KBM-7 (cell line): ENCODE results near the gene DHX57.
"Not testable (repeated sequence)": the region's sequence is repeated elsewhere in the genome, so short reads cannot be mapped to it uniquely, and the experiment has no call there.

Experiments
- DNase-seq: peaks from one replicate; pipeline ENCODE4 v3.0.0-alpha.2; 2015
- in situ Hi-C: fragments of 300-500 bp; cut with MboI; formaldehyde crosslinking; loops from 2 replicates; pipeline ENCODE4 v1.14.3; 2020; ENCODE audit warnings: low sequenced_read_pairs, low pct_unique_long_range_greater_than_20kb, mixed read lengths

The DHX57 gene

DNA sequence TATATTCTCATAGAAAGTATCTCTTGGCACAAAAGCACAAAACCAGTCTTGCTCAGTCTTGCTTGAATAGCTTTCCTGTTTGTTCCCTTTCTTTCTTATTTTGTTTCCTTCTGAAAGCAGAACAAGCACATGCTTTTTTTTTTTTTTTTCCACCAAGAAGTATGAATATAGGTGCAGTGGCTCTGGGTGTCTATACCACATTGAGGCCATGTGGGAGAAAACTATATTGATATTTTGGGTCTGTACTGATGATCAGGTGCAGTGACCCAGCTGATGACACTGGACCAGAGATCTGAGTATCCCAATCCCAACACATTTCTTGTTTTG is 69.0 kb downstream of the DHX57 start:
- in situ Hi-C loops, result no loop called here
- DNase-seq, result no peak

DNA sequence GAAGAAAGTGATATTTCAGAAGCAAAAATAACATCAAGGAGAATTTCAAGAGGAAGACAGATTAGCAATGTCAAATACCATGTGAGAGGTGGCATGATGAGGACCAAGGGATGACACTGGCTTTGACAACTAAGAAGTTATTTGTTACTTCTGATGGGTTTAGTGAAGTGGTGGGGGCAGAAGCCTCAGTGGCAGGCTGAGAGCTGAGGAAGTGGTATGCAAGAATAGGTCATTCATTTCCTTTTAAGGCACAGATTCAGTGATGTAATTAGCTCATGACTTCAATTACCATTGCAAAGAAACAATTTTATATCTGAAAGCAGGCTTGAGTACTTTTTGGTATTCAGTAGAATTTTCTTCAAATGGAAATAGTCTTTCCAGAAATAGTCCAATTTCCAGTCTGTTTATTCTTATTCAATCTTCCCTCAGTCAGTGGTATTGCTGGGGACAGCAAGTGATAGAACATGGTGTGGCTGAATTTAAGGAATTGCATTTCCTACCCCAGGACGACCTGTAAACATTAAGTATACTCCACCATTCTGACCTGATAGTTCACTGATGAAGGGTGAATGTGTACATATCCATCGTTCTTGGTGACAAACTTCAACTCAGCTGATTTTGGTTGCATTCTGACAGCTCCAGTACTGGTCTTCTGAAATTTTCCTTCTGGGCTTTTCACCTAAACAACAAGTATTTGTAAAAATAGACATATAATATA is 69.6 kb downstream of the DHX57 start:
- DNase-seq, result no peak
- in situ Hi-C loops, result no loop called here

DNA sequence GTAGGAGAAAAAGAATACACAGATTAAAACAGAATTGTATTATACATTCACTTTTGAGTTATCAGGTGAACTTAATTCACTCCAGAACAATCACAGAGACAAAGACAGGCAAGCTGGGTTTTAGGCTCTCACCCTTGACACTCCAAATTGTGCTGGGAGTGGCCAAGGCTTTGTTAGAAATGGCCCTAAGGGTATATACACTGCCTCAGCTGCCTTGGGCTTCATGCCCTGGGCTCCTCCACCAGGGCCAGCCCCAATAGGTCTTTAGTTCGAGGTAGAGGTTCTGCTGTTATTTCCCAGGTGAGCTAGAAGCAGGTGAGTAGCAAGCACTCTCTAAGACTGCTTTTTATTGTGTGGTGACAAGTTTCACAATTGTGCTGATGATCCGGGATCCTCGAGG is 77.8 kb downstream of the DHX57 start:
- in situ Hi-C loops, result no loop called here
- no peak for DNase-seq

DNA sequence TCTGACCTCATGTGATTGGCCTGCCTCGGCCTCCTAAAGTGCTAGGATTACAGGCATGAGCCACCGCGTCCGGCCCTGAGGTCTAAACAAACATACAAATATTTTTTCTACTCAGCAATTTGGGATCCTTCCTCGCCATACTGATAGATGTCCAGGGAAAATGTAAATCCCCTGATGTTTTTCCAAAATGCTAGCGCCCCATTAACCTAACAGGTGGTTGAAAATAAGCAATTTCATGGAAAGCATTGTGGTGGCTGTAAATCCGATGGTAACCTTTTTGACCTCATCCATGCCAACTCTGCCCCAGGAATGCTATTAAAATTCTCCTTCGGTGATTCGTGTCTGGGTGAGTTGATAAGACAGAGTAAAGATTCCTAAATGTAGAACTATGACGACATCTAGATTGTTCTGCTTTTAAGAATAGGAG is 78.5 kb downstream of the DHX57 start:
- DNase-seq, result no peak
- in situ Hi-C loops, result no loop called here

DNA sequence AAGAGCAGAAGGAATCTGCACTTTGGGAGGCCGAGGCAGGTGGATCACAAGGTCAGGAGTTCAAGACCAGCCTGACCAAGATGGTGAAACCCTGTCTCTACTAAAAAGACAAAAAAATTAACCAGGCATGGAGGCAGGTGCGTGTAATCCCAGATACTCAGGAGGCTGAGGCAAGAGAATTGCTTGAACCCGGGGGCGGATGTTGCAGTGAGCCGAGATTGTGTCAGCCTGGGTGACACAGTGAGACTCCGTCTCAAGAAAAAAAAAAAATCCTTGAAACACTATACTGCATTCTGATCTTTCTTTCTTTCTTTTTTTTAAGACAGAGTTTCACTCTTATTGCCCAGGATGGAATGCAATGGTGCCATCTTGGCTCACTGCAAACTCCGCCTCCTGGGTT is 80.7 kb downstream of the DHX57 start:
- in situ Hi-C loops, DNase-seq: not testable (repeated sequence)

DNA sequence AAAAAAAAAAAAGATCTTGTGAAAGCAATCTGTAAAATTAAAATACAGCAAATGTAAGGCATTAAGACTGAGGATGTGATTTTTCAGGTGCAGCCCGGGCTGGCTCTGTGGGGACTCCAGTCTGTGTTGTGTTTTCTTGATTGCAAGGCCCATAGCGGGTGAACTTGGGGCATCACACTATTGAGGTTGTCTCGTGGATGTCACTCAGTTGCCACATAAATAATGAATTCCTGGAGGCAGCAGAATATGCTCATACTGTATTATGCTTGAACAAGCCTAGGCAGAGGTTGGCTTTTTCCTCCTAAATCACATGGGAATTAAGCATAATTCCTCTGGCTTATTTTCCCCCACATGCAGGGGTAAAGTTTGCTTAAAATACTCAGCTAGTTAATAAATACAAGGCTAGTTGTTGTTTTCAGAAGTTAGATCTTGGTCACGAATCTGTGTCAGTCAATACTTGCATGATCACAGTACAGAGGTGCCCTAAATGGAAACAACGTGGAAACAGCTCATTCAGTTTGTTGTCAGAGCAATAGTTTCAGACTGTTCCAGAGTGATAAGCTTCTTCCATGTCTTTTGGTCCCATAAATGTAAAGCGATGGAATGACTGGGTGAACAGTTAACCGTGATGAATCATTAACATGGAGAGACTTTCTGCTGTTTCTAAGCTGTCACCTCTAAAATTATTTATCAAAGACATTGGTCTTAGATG is 81.3 kb downstream of the DHX57 start:
- in situ Hi-C loops, result no loop called here
- DNase-seq, result no peak

DNA sequence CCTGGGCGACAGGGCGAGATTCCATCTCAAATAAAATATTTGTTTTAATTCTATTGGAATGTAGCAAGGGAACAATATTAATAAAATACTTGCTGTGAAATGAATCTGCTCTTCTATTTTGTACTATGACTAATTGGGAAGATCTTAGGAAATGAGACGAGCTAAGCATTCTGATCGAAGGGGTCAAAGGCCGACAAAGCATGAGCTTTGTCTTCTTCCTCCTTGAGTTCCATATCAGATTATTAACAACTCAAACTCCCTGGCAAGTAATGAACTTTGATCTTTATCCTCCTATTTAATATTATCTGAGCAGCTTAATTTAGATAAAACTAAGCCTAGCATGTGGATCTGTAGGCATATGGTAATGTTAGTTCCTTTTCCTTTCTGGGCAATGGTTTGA is 82.2 kb downstream of the DHX57 start:
- in situ Hi-C loops, result no loop called here
- no peak for DNase-seq

DNA sequence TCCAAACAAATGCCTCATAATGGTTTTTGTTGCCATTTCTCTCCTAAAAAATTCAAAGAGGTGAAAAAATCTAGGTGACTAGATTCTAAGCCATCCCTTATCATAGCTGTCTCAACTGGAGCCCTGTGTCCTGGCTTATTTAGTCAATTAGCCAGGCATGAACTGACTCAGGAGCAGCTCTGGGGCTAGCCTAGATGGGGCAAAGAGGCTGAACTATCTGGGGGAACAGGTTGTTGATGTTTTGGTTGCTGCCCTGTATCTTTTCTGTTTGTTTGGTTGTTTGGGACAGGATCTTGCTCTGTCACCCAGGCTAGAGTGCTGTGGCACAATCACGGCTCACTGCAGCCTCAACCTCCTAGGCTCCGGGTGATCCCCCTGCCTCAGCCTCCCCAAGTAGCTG is 83.0 kb downstream of the DHX57 start:
- in situ Hi-C loops, result no loop called here

DNA sequence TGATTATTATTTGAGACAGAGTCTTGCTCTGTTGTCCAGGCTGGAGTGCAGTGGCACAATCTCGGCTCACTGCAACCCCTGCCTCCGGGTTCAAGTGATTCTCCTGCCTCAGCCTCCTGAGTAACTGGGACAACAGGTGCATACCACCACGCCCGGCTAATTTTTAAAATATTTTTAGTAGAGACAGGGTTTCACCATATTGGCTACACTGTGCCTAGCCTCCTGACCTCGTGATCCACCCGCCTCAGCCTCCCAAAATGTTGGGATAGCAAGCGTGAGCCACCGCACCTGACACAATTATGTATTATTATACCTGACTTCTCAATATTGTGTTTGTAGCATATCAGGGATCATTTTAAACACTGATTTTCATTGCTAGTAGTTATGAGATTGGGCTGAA is 83.4 kb downstream of the DHX57 start:
- in situ Hi-C loops, DNase-seq: not testable (repeated sequence)

More for the DNA sequence above, 83.0 kb downstream of the DHX57 start:
- DNase-seq, result no peak

DNA sequence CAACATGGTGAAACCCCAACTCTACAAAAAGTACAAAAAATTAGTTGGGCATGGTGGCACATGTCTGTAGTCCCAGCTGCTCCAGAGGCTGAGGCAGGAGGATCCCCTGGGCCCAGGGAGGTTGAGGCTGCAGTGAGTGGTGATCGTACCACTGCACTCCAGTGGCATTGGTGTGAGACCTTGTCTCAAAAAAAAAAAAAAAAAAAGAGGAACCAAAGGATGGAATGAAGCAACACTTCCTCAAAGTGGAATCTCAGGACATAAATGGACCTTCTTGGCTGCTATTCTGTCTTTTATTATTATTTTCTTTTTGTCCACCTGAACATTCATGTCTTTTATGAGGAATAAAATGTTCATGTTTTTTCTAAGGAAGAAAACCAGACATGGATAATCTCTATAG is 84.0 kb downstream of the DHX57 start:
- in situ Hi-C loops, result no loop called here
- DNase-seq, result peak; percentile 75

DNA sequence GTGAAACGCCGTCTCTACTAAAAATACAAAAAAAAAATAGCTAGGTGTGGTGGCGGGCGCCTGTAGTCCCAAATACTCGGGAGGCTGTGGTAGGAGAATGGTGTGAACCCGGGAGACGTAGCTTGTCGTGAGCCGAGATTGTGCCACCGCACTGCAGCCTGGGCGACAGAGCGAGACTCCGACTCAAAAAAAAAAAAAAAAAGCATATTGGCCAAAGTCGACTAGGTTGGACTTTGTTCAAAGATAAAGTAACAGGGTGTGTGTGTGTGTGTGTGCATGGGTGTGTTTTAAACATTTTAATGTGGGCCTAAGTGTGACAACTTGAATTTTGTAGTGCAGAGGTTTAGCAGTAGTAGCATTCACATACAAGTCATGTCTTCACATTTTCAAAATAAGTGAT is 86.0 kb downstream of the DHX57 start:
- no peak for DNase-seq
- in situ Hi-C loops, result no loop called here

DNA sequence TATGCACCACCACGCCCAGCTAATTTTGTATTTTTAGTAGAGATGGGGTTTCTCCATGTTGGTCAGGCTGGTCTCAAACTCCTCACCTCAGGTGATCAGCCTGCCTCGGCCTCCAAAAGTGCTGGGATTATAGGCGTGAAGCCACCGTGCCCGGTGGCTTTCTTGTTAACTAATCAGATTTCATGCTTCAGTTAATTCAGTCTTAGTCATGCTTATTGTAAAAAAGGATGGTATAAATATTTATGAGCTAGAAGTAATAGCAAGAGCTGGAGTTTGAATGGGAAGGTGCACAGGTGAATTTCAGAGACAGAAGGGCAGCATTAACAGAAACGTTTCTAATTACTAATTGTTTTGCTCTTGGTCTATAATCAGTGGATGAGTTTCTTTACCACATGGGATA is 87.4 kb downstream of the DHX57 start:
- in situ Hi-C loops, result no loop called here
- no peak for DNase-seq

DNA sequence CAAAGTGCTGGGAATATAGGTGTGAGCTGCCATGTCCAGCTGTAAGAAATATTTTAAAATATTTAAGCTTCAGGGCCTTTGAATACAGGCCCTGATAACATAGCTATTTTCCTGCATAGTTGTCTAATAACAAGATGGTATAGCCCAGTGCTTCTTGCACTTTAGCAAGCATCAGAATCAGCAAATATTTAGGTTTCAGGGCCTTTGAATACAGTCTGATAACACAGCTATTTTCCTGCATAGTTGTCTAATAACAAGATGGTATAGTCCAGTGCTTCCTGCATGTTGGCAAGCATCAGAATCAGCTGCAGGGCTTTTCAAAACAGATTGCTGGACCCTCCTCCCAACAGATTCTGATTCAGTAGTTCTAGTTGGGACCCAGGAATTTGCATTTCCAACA is 92.1 kb downstream of the DHX57 start:
- in situ Hi-C loops, result no loop called here
- no peak for DNase-seq

DNA sequence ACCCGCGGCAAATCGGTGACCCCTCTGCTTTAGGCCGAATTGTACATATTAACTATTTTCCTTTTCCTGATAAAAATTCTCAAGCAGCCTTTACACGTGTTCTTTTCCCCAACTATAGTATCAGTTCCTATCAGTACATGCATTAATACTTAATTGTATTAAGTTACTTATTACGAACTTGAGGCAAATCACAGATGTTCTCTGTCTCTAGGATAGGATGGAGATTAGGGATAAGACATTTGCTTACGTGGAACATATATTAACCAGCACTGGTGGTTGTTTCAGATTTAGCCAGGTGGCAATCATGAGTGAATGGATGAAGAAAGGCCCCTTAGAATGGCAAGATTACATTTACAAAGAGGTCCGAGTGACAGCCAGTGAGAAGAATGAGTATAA is 97.0 kb downstream of the DHX57 start:
- in situ Hi-C loops, result no loop called here

DNA sequence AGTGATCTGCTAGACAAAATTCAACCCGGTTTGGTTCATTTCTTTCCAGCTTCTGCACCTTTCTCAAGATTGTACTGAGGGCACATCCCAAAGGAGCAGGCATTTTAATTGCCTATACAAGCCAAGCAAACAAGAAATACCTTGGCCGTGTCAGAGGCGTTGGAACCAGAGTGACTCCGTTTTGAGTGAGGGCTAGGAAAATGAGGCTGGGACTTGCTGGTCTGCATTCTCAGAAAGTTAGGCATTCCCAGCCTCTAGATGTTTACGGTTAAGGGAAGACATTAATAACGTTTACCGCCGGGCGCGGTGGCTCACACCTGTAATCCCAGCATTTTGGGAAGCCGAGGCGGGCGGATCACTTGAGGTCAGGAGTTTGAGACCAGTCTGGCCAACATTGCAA is 99.2 kb downstream of the DHX57 start:
- in situ Hi-C loops, result no loop called here
- DNase-seq, result no peak

More for the DNA sequence above, 97.0 kb downstream of the DHX57 start:
- DNase-seq, result no peak

DNA sequence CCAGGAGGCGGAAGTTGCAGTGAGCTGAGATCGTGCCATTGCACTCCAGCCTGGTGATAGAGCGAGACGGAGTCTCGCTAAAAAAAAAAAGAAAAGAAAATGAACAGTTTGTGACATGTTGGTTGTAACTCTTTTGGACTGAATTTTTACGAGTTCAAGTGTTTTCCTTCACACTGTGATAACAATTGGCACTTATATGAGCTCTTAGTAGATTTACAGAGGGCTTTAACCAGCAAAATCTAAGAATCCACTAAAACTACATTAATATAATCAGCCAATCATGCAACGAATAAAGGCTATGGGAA is 99.9 kb downstream of the DHX57 start:
- in situ Hi-C loops, result no loop called here
- DNase-seq, result no peak

DNA sequence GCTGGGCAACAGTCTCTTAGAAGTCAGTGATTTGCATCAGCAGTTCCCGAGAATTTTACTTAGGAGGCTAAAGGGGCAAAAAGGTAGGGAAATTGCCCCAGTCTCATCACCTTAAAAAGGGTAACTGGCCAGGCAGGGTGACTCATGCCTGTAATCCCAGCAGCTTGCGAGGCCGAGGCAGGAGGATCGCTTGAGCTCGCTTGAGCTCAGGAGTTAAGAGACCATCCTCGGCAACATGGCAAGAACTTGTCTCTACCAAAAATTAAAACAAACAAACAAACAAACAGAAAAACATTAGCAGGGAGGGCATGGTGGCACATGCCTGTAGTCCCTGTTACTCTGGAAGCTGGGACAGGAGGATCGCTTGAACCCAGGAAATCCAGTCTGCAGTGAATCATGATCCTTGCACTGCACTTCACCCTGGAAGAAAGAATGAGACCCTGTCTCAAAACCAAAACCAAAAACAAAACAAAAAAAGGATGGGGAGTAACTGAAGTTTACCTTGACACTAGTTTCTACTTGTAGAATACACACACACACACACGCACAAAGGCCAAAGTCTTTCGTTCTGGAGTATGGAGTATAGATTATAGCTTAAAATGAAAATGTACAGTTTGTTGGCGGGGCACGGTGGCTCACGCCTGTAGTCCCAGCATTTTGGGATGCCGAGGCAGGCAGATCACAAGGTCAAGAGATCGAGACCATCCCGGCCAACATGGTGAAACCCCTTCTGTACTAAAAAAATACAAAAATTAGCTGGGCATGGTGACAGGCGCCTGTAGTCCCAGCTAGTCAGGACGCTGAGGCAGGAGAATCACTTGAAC is 100.4 kb downstream of the DHX57 start:
- in situ Hi-C loops, result no loop called here
- DNase-seq, result no peak

DNA sequence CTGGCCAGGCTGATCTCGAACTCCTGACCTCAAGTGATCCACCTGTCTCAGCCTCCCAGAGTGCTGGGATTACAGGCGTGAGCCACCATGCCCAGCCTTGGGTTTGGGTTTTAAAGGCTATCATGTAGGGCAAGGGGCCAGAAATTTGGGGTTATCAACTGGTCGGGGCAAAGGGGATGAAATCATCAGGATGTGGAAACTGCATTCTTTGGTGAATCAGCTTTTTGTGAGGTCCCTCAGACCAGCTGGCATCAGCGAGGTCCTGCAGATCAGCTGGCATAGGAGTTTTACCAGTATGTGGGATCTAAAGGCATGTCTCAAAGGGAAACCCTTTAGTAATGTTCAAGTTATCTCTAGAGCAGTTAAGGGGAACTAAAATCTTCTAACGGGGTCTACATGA is 104.1 kb downstream of the DHX57 start:
- in situ Hi-C loops, result no loop called here
- DNase-seq, result no peak

DNA sequence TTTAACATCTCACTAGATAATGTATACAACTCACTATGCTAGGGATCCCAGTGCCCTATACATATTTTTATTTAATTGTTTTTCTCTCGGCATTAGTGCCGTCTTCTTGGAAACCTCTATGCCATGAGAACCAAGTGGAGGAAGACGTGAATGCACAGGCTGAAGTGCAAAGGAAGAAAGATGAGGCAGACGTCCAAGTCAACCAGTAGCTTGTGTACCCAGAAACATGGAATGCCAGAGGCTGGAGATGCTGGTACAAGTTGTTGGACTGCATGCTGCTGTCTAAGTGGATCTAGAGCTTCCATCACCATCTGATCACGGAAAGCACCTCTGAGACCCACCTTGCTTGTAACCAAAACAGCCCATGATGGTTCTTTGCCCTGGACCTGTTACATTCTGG is 110.2 kb downstream of the DHX57 start:
- in situ Hi-C loops, result no loop called here
- DNase-seq, result no peak

DNA sequence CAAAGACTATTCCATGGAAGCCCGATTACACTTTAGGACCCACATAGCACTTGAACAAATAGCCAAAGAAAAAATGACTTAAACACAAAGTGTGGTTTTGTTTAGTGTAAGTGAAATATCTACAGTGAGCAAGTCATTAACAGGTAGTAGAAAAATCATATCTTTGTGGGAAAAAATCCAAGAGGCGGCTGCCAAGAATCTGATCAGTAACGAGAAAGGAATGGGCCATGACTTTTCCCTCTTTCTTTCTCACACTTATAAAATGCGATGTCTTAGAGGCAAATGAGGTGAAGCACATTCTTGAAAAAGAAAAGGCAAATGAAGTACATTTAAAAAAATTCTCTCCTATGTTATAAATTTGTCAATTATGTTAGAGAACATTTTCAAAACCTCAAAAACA is 110.6 kb downstream of the DHX57 start:
- in situ Hi-C loops, result no loop called here
- DNase-seq, result no peak
